Measurements from ENCODE around the gene MUC12.
A peak's percentile ranks its signal among the peaks of the same experiment; 100 is the strongest.
"Not testable (repeated sequence)": the region's sequence is repeated elsewhere in the genome, so short reads cannot be mapped to it uniquely, and the experiment has no call there.

MUC12 gene

DNA sequence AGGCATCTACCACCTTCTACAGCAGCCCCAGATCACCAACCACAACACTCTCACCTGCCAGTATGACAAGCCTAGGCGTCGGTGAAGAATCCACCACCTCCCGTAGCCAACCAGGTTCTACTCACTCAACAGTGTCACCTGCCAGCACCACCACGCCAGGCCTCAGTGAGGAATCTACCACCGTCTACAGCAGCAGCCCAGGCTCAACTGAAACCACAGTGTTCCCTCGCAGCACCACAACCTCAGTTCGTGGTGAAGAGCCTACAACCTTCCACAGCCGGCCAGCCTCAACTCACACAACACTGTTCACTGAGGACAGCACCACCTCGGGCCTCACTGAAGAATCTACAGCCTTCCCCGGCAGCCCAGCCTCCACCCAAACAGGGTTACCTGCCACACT is 29.2 kb downstream of the MUC12 start:
- DNase-seq: not testable (repeated sequence)

DNA sequence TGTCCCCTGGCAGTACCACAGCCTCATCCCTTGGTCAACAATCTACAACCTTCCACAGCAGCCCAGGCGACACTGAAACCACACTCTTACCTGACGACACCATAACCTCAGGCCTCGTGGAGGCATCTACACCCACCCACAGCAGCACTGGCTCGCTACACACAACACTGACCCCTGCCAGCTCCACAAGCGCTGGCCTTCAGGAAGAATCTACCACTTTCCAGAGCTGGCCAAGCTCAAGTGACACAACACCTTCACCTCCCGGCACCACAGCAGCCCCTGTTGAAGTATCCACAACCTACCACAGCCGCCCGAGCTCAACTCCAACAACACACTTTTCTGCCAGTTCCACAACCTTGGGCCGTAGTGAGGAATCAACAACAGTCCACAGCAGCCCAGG is 30.0 kb downstream of the MUC12 start:
- not testable (repeated sequence) for DNase-seq

DNA sequence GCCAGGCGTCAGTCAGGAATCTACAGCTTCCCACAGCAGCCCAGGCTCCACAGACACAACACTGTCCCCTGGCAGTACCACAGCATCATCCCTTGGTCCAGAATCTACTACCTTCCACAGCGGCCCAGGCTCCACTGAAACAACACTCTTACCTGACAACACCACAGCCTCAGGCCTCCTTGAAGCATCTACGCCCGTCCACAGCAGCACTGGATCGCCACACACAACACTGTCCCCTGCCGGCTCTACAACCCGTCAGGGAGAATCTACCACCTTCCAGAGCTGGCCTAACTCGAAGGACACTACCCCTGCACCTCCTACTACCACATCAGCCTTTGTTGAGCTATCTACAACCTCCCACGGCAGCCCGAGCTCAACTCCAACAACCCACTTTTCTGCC is 30.7 kb downstream of the MUC12 start:
- not testable (repeated sequence) for DNase-seq

DNA sequence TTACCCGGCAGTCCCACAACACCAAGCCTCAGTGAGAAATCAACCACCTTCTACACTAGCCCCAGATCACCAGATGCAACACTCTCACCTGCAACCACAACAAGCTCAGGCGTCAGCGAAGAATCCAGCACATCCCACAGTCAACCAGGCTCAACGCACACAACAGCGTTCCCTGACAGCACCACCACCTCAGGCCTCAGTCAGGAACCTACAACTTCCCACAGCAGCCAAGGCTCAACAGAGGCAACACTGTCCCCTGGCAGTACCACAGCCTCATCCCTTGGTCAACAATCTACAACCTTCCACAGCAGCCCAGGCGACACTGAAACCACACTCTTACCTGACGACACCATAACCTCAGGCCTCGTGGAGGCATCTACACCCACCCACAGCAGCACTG is 33.0 kb downstream of the MUC12 start:
- DNase-seq: not testable (repeated sequence)

DNA sequence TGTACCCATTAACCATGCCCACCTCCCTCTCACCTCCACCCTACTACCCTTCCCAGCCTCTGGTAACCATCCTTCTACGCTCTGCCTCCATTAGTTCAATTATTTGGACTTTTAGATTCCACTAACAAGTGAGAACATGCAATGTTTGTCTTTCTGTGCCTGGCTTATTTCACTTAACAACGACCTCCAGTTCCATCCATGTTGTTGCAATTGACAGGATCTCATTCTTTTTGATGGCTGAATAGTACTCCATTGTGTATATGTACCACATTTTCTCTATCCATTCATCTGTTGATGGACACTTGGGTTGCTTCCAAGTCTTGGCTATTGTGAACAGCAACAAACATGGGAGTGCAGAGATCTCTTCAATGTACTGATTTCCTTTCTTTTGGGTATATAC is 38.0 kb downstream of the MUC12 start:
- DNase-seq: not testable (repeated sequence)

DNA sequence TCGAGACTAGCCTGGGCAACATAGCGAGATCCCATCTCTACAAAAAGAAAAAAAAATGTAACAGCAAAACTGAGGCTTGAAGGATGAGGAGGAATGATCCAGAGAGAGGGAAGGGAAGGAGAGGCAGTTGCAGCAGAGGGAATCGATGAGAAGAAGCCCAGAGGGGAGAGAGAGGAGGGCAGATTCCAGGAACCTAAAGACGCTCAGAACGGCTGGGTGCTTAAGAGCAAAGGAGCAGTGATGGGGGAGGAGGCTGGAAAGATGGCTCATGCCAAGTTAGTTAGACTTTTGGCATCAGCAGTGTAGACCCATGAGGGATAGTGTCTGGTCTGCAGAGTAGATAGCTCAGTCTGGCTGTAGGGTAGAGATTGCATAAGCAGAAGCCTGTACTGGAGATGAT is 40.3 kb downstream of the MUC12 start:
- no peak for DNase-seq

DNA sequence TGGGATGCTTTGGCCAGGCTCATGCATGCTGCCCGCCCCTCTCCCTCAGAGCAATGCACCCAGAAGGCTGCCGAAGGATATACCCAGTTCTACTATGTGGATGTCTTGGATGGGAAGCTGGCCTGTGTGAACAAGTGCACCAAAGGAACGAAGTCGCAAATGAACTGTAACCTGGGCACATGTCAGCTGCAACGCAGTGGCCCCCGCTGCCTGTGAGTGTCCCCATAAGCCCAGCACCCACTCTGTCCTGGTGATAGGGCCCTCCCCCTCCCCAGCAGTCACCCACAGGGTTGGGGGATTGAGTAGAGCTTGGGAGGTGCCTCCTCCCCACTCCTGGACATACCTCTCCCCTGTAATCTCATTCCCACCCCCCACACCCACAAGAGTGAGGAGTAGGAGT is 43.6 kb downstream of the MUC12 start:
- no peak for DNase-seq

DNA sequence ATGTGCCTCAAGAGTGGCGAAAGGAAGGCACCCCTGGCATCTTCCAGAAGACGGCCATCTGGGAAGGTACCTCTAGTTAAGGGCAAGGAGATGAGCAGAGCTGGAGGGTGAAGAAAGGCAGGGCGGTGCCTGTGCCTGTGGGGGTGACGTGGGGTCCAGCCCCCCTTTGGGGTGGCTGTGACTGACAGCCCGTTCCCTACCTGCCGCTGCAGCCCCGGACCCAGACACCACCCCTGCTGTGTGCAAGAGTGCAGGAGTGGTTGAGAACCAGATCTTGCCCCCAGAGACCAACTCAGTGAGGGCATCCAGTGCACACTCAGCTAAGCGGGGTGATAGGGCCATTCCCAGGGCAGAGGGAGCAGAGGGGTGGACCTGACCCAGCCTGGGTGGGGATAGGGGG is 46.3 kb downstream of the MUC12 start:
- no peak for DNase-seq

DNA sequence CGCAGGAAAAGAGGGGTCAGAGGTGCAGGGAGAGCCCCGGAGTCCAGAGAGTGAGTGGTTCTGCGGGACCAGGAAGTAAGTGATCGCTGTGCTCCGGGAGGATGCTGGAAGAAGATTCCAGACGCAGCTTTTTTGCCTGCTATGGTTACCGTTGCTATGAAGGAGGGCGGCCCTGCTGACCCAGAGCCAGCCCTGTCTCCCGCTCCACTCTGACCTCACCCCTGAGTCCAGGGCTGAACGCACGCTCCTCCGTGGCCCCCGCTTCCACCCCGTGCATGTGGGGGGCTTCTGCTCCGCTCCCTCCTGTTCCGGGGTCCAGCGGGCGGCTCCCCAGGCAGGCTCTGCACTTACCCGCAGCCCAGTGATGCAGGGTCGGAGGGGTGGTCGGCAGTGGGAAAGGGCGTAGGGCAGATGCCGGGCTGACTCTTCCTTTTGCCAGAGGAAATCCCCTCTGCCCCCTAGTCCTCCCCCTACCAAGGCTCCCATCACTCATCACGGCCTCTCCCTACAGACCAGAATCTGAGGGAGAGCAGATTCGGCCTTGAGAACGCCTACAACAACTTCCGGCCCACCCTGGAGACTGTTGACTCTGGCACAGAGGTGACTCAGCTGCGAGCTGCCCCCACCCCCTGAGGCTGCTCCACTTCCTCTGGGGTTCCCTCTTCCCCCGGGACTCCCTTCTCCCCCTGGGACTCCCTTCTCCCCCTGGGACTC is 47.9 kb downstream of the MUC12 start:
- peak; percentile 73 for DNase-seq

DNA sequence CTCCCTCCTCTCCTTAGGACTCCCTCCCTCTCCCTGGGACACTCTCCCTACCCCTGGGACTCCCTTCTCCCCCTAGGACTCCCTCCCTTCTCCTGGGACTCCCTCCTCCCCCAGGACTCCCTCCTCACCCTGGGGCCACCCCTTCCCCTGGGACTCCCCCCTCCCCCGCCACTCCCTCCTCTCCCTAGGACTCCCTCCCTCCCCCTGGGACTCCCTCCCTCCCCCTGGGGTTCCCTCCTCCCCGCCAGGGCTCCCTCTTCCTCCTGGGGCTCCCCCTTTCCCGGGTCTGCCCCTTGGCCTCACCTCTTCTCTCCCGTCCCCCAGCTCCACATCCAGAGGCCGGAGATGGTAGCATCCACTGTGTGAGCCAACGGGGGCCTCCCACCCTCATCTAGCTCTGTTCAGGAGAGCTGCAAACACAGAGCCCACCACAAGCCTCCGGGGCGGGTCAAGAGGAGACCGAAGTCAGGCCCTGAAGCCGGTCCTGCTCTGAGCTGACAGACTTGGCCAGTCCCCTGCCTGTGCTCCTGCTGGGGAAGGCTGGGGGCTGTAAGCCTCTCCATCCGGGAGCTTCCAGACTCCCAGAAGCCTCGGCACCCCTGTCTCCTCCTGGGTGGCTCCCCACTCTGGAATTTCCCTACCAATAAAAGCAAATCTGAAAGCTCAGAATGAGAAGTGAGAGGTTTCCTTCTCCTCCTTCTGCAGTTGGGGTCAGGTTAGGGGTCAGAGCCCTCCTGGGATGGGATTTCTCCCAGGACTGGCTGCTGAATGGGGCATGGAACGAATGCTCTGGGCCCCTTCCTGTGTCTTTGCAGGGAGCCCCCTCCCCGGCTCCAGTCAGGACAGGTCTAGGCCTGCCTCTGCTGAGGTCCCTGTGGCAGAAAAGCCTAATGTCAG is 49.2 kb downstream of the MUC12 start:
- peak; percentile 0 for DNase-seq

DNA sequence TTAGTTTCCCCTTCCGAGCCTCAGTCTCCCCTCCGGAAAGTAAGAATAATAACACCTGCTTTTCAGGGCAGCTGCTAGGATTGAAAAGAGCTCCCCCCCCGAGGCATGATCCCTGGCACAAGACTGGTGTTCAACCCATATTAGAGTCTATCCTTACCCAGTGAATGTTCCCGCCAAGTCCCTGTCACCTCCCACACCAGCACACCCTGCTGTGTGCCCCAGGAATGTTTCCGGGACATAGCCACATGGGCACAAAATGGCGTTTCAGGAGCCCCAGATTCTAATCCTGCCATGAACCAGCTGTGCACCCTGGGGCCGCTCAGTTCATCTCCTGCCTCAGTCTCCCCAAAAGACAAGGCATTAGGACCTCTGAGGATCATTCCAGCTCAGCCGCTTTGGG is 51.1 kb downstream of the MUC12 start:
- no peak for DNase-seq

DNA sequence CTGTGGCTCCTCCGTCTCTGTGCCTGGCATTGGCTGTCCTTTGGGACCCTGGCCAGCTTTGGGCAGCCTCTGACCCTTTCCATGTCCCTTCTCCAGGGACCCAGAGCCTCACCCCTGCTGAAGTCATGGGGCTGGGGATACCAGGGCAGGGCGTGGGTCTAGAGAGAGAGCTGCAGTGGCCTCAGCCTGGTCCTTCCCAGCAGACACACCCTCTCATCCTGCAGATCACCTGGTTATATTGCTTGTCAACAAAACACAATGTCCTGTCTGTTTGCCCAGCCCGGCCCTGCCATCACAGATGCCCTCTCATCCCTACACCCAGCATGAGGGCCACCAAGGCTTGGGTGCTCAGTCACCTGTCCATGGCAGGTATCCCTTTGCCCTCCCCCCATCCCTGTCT is 52.3 kb downstream of the MUC12 start:
- DNase-seq: no peak

DNA sequence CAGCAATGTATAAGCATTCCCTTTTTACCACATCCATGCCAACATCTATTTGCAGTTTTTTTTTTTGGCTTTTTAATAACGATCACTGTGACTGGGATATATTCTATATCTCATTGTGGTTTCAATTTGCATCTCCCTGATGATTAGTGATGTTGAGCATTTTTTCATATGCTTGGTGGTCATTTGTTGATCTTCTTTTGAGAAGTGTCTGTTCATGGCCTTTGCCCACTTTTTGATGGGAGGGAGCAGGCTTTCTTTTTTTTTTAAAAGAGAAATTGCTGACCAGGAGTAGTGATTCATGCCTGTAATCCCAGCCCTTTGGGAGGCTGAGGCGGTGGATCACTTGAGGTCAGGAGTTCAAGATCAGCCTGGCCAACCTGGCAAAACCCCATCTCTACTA is 54.5 kb downstream of the MUC12 start:
- DNase-seq: no peak

DNA sequence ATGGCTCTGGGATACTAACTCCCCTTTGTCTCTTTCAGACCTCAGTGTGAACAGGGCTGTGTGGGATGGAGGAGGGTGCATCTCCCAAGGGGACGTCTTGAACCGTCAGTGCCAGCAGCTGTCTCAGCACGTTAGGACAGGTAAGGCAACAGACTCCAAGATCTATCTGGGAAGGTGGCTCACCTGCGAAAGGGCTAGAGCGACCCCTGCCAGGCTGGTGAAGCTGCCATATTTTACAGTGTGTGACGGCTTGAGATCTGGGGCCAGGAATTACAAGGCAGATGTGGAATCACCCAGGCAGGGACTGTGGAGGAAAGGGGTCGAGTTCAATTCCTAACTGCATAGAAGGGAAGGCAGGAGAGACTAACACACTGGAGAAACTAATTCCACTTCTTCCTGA is 61.7 kb downstream of the MUC12 start:
- no peak for DNase-seq

DNA sequence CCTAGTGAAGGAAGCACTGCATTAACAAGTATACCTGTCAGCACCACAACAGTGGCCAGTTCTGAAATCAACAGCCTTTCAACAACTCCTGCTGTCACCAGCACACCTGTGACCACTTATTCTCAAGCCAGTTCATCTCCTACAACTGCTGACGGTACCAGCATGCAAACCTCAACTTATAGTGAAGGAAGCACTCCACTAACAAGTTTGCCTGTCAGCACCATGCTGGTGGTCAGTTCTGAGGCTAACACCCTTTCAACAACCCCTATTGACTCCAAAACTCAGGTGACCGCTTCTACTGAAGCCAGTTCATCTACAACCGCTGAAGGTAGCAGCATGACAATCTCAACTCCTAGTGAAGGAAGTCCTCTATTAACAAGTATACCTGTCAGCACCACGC is 66.6 kb downstream of the MUC12 start:
- DNase-seq: no peak

DNA sequence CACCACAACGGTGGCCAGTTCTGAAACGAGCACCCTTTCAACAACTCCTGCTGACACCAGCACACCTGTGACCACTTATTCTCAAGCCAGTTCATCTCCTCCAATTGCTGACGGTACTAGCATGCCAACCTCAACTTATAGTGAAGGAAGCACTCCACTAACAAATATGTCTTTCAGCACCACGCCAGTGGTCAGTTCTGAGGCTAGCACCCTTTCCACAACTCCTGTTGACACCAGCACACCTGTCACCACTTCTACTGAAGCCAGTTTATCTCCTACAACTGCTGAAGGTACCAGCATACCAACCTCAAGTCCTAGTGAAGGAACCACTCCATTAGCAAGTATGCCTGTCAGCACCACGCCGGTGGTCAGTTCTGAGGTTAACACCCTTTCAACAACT is 71.9 kb downstream of the MUC12 start:
- not testable (repeated sequence) for DNase-seq

DNA sequence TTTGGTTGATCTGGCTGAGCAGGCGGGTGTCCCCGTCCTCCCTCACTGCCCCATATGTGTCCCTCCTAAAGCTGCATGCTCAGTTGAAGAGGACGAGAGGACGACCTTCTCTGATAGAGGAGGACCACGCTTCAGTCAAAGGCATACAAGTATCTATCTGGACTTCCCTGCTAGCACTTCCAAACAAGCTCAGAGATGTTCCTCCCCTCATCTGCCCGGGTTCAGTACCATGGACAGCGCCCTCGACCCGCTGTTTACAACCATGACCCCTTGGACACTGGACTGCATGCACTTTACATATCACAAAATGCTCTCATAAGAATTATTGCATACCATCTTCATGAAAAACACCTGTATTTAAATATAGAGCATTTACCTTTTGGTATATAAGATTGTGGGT is 89.0 kb downstream of the MUC12 start:
- peak; percentile 49 for DNase-seq

DNA sequence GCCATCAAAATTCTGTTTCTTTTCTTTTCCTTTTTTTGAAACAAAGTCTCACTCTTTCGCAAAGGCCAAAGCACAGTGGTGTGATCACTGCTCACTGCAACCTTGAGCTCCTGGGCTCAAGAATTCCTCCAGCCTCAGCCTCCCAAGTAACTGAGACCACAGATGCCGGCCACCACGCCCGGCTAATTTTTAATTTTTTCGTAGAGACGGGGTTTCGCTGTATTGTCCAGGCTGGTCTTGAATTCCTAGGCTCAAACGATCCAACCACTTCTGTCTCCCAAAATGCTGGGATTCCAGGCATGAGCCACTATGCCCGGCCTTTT is 90.2 kb downstream of the MUC12 start:
- no peak for DNase-seq

DNA sequence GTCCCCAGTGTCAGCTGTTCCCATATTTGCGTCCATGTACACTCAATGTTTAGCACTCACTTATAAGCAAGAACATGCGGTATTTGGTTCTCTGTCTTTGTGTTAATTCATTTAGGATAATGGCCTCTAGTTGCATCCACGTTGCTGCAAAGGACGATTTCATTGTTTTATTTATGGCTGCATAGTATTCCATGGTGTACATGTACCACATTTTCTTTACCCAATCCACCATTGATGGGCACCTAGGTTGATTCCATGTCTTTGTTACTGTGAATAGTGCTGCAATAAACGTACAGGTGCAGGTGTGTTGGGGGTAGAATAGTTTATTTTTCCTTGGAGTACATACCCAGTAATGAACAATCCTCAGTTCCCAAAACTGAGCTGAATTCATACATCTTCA is 91.6 kb downstream of the MUC12 start:
- DNase-seq: no peak

DNA sequence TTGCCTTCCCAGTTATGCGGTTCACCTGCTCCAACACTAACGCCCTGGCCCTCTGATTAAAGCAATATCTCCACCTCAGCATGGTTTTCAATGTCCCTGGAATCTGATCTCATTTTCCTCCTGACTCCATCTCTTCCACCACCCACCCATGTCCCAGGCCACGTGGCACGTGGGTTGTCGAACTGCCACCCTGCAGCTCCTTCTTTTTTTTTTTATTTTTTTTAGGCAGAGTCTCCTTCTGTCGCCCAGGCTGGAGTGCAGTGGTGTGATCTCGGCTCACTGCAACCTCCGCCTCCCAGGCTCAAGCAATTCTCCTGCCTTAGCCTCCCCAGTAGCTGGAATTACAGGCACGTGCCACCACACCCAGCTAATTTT is 94.8 kb downstream of the MUC12 start:
- DNase-seq: not testable (repeated sequence)

DNA sequence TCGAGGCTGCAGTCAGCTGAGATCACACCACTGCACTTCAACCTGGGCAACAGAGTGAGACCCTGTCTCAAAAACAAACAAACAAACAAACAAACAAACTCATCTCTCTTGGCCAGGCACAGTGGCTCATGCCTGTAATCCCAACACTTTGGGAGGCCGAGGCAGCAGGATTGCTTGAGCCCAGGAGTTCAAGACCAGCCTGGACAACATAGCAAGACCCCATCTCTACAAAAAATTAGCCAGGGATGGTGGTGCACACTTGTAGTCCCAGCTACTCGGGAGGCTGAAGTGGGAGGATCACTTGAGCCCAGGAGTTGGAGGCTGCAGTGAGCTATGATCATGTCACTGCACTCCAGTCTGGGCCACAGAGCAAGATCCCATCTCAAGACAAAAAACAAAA is 95.8 kb downstream of the MUC12 start:
- not testable (repeated sequence) for DNase-seq

DNA sequence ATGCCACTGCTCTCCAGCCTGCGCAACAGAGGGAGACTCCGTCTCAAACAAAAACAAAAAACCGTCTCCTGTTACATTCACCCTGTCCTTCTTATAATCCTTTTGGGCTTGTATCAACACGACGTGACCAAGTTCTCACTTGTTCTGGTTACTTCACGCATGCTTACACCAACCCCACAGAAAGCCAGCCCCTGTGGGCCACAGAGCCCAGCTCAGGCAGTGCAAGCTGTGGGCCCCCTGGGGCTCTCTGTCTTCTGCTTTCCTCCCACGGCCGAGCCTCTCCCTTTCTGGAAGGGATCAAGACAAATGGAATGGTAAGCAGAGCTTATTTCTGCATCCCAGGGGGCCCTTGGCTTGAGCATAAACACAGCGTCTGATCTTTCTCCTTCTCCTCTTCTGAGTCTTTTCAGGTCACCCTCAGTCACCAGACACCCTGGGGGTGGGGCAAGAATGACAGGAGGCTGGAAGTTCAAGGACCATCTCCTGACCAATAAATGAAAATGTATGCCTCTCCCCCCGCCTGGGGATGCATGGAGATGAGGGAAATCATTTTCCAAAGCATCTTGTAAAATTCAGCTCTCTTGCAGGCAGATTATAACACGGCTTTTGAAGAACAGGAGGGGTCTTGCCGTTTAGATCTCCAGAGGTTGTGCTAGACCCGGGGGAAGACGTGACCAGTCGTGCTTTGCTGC is 96.9 kb downstream of the MUC12 start:
- no peak for DNase-seq

DNA sequence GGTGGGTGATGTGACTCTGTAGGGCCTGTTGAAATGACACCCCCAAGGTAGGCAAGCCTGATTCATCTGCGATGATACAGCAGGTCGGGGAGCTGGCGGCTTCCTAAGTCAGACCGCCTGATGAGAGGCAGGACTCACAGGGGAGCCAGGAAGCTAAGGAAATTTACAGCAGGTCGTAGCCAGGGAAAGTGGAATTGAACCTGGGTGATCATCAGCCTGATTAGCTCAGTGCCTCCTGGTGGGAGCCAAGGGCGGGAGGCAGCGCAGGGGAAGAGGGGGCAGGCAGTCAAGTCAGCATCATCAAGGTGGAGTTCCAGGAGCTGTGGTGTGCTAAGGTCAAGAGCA is 97.4 kb downstream of the MUC12 start:
- no peak for DNase-seq

DNA sequence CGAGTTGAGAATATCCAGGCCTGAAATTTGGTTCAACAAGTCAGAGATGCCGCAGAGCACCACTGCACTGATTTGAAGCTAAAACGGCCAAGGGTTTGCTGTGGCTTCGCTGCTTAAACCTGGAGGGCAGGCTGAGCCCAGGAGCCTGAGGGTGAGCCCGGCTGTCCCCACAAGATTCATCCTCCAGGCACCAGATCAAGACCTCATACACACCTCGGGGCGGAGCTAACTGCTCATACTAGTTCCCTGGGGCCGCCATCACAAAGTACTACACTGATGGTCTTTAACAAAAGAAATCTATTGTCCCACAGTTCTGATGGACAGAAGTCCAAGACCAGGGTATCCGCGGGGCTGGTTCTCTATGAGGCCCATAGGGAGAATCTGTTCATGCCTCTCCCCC is 99.0 kb downstream of the MUC12 start:
- DNase-seq: no peak
